WERI-Rb-1 (cell line): ENCODE data around the gene SORBS2.

Experiments
- DNase-seq: peaks from one replicate; pipeline ENCODE4 v3.0.0-alpha.2; 2020
- H3K27ac ChIP-seq: fragments of 250-450 bp; sonication (Bioruptor Pico); 2 replicates; pipeline ENCODE4 v1.5.1; 2020; ENCODE audit warnings: mild to moderate bottlenecking, moderate library complexity
- H3K27me3 ChIP-seq: fragments of 250-450 bp; sonication (Bioruptor Pico); 2 replicates; pipeline ENCODE4 v1.5.1; 2021; ENCODE audit warnings: mild to moderate bottlenecking, low read depth, moderate library complexity; ENCODE audit not compliant: insufficient read depth, severe bottlenecking
- H3K36me3 ChIP-seq: fragments of 250-450 bp; sonication (Bioruptor Pico); 2 replicates; pipeline ENCODE4 v1.5.1; 2020; ENCODE audit warnings: mild to moderate bottlenecking, moderate library complexity
- H3K4me3 ChIP-seq: 2 replicates; pipeline ENCODE4 v1.5.1; 2011; ENCODE audit warnings: low read depth, mild to moderate bottlenecking, control low read depth, low read length
- H3K9me3 ChIP-seq: fragments of 250-450 bp; sonication (Bioruptor Pico); 2 replicates; pipeline ENCODE4 v1.5.1; 2021; ENCODE audit warnings: mild to moderate bottlenecking, moderate library complexity; ENCODE audit not compliant: severe bottlenecking
- CTCF ChIP-seq: IDR thresholded peaks from 2 replicates; pipeline ENCODE4 v1.5.1; 2011; ENCODE audit warnings: low read depth, mild to moderate bottlenecking, control low read depth, inconsistent platforms, low read length

The SORBS2 gene

DNA sequence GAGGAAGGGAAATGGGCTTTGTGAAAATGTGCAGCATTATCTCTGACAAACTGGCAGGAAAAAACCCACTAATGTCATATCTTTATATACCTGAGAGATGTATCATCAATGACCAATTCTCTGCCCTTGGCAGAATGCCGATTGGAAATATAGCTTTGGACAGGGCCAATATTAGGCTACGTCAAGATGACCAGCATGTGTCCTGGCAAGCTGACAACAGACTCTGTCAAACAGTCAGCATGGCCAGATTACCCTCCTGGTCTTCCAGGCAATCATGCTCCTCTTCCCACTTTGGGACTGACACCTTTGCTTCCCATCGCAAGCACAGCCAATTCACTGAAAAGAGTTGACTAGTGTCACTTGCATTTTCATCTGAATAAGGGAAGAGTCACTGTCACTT is 57.0 kb downstream of the SORBS2 start:
- no peak overlapping the region for H3K4me3 ChIP-seq
- H3K36me3 ChIP-seq = no peaks in the 10 kb centered on the region
- H3K27me3 ChIP-seq = no peaks in the 10 kb centered on the region
- H3K9me3 ChIP-seq = no peaks in the 10 kb centered on the region
- H3K27ac ChIP-seq = no peak overlapping the region
- no peak for DNase-seq
- no peak for TF ChIP-seq CTCF

GRCh38 chr4:185752872-185753271 is 59.1 kb downstream of the SORBS2 start:
- Histone ChIP-seq H3K27ac (no peak overlapping the region), H3K4me3 (no peak overlapping the region), H3K27me3 (no peaks in the 10 kb centered on the region), H3K36me3 (no peaks in the 10 kb centered on the region), H3K9me3 (no peaks in the 10 kb centered on the region)
- TF ChIP-seq CTCF = no peak
- DNase-seq = no peak

DNA sequence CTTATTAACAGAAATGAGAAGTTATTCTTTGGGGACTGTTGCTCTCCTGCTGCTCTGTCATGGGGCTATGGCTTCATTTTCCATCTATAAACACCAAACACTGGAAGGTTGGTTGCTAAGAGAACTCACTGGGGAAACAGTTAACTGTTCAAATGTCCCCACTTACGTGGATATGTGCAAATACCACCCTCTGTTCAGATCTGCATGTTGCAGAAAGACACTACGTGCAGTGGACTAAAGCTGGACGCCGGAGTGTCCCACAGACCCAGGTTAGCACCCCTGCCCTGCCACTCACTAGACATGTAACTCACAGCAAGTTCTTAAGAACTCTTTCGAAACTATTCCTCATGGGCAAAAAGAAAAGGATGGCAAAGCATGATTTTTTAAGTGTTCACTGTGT is 62.1 kb downstream of the SORBS2 start:
- H3K27ac ChIP-seq = no peak overlapping the region
- no peaks in the 10 kb centered on the region for H3K36me3 ChIP-seq
- no peak overlapping the region for H3K4me3 ChIP-seq
- no peak for DNase-seq
- H3K27me3 ChIP-seq = no peaks in the 10 kb centered on the region
- no peak for TF ChIP-seq CTCF
- H3K9me3 ChIP-seq = no peaks in the 10 kb centered on the region

DNA sequence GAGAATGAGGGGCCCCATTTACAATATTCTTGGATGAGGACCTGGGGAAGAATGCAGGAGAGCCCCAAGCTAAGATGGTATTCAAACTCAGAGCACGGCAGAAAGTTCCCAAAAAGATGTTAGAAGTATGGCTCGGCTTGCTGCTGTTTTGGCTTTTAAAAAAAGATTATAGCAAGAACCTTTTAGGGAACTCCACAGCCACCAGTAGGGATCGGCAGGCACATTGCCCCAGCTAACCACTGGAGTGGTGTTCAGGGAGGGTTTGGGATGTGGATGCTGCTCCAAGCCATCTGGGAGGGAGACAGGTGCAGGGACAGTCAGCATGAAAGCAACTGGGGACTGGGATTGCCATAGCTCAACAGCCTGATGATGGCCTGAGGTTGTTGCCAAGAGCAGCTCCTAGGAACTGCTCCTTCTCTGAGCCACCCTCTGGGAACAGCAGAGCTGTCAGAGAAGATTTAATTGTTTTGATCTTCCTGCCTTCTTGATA is 63.0 kb downstream of the SORBS2 start:
- Histone ChIP-seq H3K4me3 (no peak overlapping the region), H3K27ac (no peak overlapping the region), H3K36me3 (no peaks in the 10 kb centered on the region), H3K27me3 (no peaks in the 10 kb centered on the region), H3K9me3 (no peaks in the 10 kb centered on the region)
- DNase-seq = no peak
- no peak for TF ChIP-seq CTCF

DNA sequence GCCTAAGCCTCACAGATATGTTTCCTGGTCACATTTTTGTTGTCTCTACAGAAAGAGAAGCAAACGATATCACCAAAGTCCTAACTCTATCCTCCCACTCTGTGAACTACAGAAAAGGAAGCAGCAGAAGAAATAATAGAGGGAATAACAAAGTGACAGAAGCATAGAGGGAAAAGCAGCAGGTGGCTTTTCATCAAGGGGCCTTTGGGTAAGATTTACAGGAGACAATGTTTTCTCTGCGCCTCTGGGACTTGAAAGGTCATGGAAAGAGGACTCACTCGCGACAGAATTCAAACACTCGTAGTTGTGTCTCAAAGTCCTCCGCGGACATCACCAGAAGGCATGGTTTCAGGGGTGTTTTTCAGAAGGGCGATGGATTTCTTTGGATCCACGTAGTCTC is 66.1 kb downstream of the SORBS2 start:
- no peak for TF ChIP-seq CTCF

GRCh38 chr4:185744946-185745345 is 67.0 kb downstream of the SORBS2 start:
- TF ChIP-seq CTCF = no peak
- DNase-seq = no peak

More for the DNA sequence above, 66.1 kb downstream of the SORBS2 start:
- no peak overlapping the region for H3K27ac ChIP-seq
- no peaks in the 10 kb centered on the region for H3K9me3 ChIP-seq
- no peaks in the 10 kb centered on the region for H3K27me3 ChIP-seq
- H3K4me3 ChIP-seq = no peak overlapping the region
- no peaks in the 10 kb centered on the region for H3K36me3 ChIP-seq
- no peak for DNase-seq

More at GRCh38 chr4:185744946-185745345, 67.0 kb downstream of the SORBS2 start:
- Histone ChIP-seq H3K27me3 (no peaks in the 10 kb centered on the region), H3K36me3 (no peaks in the 10 kb centered on the region), H3K4me3 (no peak overlapping the region), H3K27ac (no peak overlapping the region), H3K9me3 (no peaks in the 10 kb centered on the region)
